ENCODE measurements around the gene LRRC59.
A peak's percentile ranks its signal among the peaks of the same experiment; 100 is the strongest.

The LRRC59 gene

DNA sequence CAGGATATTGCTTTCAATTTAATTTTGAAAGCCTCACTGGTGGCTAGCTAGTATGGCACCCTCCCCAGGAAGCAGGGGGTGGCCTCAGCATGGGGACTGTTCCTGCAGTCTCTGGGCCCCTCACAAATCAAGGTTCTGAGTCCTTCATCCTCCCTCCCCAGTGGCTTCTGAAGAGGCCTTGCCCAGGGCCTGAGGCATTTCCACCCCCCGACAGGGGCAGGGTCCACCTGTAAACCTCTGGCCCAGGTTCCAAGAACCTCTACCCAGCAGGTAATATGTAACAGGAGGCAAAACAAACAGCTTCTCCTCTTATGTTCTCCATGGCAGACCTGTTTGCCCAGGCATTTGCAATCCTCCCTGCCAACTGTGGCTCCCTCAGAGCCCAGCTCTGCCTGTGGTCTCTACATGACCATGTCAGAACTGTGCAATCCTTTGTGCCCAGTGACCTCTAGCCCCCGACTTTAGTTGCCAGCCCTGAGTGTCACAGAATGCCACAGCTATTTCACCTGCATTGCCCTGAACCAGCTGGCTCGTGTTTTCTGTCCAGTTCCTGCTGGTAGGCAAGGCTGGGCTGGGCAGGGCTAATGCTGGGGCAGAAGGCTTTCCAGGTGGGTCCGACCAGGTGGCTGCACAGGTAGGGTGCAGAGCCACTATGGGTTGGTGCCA is 43.0 kb upstream of the LRRC59 start:
- no peak for TF ChIP-seq CTCF (IDR thresholded peaks at IDR 0.05)
- H3K36me3 Mint-ChIP-seq (ENCODE audit: low read depth): peaks cover 4% of the 10 kb centered on the region
- no peaks in the 10 kb centered on the region for H3K9me3 Mint-ChIP-seq
- H3K27me3 Mint-ChIP-seq (ENCODE audit: low read depth, poor library complexity): no peaks in the 10 kb centered on the region
- H3K4me1 Mint-ChIP-seq: peaks cover 20% of the 10 kb centered on the region
- H3K4me3 Mint-ChIP-seq: no peak overlapping the region
- H3K27ac Mint-ChIP-seq: peak overlapping the region; percentile 60
- DNase-seq: no peak

DNA sequence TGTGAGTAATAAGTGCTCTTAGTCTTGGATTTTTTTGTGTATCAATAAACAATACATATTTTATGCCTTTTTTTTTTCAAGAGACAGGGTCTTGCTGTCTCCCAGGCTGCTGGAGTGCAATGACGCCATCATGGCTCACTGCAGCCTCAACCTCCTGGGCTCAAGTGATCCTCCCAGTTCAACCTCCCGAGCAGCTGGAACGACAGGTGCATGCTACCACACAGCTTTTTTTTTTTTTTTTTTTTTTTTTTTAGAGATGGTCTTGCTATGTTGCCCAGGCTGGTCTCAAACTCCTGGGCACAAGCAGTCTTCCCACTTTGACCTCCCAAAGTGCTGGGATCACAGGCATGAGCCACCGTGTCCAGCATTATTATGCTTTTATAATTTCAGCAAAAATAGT is 41.7 kb upstream of the LRRC59 start:
- Mint-ChIP-seq H3K4me3 (no peak overlapping the region), H3K27me3 (ENCODE audit: low read depth, poor library complexity) (no peaks in the 10 kb centered on the region), H3K4me1 (peaks cover 10% of the 10 kb centered on the region), H3K36me3 (ENCODE audit: low read depth) (peaks cover 4% of the 10 kb centered on the region), H3K9me3 (no peaks in the 10 kb centered on the region), H3K27ac (no peak overlapping the region)
- no peak for TF ChIP-seq CTCF (IDR thresholded peaks at IDR 0.05)
- DNase-seq: no peak

DNA sequence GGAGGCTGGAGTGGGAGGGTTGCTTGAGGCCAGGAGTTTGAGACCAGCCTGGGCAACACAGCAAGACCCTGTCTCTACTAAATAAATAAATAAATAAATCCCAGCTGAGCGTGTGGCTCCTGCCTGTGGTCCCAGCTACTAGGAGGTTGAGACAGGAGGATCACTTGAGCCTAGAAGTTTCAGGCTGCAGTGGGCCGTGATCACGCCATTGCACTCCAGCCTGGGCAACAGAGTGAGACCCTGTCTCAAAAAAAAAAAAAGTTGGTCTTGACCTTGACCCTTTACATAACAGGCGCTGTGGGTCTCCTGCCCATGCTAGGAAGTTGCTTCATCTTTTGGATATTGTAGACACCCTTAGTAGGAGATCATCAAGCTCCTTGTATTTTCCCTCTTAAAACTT is 40.1 kb upstream of the LRRC59 start:
- peaks cover 4% of the 10 kb centered on the region for H3K36me3 Mint-ChIP-seq (ENCODE audit: low read depth)
- no peaks in the 10 kb centered on the region for H3K9me3 Mint-ChIP-seq
- H3K27me3 Mint-ChIP-seq (ENCODE audit: low read depth, poor library complexity): no peaks in the 10 kb centered on the region
- H3K4me3 Mint-ChIP-seq: no peak overlapping the region
- no peak for DNase-seq
- peaks cover 1% of the 10 kb centered on the region for H3K4me1 Mint-ChIP-seq
- no peak for TF ChIP-seq CTCF (IDR thresholded peaks at IDR 0.05)
- no peak overlapping the region for H3K27ac Mint-ChIP-seq

DNA sequence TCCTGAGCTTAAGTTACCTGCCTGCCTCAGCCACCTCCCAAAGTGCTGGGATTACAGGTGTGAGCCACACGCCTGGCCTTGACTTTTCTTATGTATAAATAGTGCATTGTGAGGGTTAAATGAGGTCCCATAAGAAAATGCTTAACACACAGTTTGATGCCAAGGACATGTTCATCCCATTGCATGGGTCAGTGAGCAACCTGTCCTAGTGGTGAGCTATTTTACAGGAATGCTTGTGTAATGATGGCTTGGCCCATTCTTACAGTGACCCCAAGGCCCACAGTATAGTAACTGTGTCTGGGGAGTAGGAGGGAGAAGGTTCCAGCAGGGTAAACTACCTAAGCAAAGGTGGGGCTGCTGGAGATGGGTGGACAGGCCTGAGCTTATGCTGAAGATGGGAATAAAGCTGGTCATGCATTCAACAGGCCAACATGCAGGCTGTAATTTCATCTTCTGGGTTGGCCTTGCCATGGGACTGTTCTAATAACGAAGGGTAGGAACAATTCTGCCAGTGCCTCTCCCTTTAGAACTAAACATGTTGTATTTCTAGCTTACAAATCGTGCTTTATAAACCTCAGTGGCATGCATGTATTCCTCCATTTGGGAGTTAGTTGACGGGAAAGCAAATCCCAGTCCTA is 34.9 kb upstream of the LRRC59 start:
- peaks cover 44% of the 10 kb centered on the region for H3K4me1 Mint-ChIP-seq
- no peak overlapping the region for H3K4me3 Mint-ChIP-seq
- peaks cover 6% of the 10 kb centered on the region for H3K27me3 Mint-ChIP-seq (ENCODE audit: low read depth, poor library complexity)
- no peaks in the 10 kb centered on the region for H3K9me3 Mint-ChIP-seq
- DNase-seq: no peak
- peaks cover 4% of the 10 kb centered on the region for H3K36me3 Mint-ChIP-seq (ENCODE audit: low read depth)
- no peak overlapping the region for H3K27ac Mint-ChIP-seq
- TF ChIP-seq CTCF (IDR thresholded peaks at IDR 0.05): no peak

DNA sequence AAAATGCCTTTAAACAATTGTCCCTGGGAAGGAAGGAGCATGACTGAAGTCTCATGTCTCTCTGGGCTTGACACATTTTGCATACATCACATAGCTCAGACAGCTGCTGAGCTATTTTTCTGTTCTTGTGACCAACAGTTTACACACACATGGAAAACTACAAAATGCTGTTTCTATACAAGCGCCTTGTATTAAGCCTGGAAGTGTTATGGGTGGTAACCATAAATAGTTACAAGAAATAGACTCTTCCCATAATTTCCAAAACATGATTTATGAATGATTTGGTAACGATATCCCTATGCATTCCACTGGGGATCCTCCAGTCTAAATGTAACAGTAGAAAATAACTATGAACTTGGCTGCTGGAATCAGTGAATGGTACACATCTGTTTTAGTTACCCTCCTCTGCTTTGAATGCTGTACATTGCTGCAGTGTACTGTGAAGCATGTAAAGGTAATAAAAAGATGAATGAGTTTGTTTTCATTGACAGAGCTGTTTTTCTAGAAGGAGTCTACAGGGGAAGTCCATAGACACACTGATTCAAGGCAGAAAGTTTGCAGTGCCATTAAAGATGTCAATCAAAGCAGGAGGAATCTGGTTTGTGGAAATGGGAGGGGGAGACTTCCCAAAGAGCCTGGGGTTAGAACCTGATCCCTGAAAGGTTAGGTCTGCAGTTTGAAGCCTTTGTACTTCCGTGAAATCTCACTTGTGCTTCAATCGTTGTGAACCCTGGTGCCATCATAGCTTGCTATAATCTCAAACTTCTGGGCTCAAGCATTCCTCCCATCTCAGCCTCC is 33.7 kb upstream of the LRRC59 start:
- Mint-ChIP-seq H3K4me1 (peaks cover 52% of the 10 kb centered on the region), H3K9me3 (no peaks in the 10 kb centered on the region), H3K27me3 (ENCODE audit: low read depth, poor library complexity) (peaks cover 9% of the 10 kb centered on the region), H3K36me3 (ENCODE audit: low read depth) (no peaks in the 10 kb centered on the region), H3K27ac (peak overlapping the region; percentile 7), H3K4me3 (peak overlapping the region; percentile 32)
- TF ChIP-seq CTCF (IDR thresholded peaks at IDR 0.05): no peak
- DNase-seq: peak; percentile 11

Measured in nephron progenitor cell (in vitro differentiated cells).